HepG2 (cell line): ENCODE results near the gene GLCE. TPM values are rescaled to one million over a fixed set of nuclear protein-coding genes. Genes with fewer than 3 reads are reported as not detected.

Experiments
- ATF3 ChIP-seq: sonication (generic); formaldehyde crosslinking; IDR thresholded peaks from 2 replicates; pipeline ENCODE4 v1.4.0; 2020; ENCODE audit warnings: missing genetic modification reagents
- ATF7-NPFF ChIP-seq: sonication (generic); formaldehyde crosslinking; IDR thresholded peaks from 2 replicates; pipeline ENCODE4 v1.8.1; 2023; ENCODE audit warnings: mild to moderate bottlenecking, low read depth, missing genetic modification reagents, moderate library complexity
- CBX1 ChIP-seq: IDR thresholded peaks from one replicate; pipeline ENCODE4 v1.6.1; 2016; ENCODE audit warnings: antibody characterized with exemption, low read depth
- FOXP1 ChIP-seq, 2 experiments: fragments of 450-650 bp in 1 of 2; IDR thresholded peaks; 2 replicates each; pipeline ENCODE4 v1.6.1; 2017 to 2018; ENCODE audit warnings: antibody characterized with exemption in 1 of 2
- GABPA ChIP-seq, 2 experiments: IDR thresholded peaks; 2 replicates each; pipeline ENCODE4 v1.6.1; 2011 to 2016; ENCODE audit warnings: low read depth in 2 of 2, low read length in 1 of 2, missing biosample characterization in 1 of 2, missing genetic modification characterization in 1 of 2
- HCFC1 ChIP-seq: fragments of 150-350 bp; IDR thresholded peaks from 2 replicates; pipeline ENCODE4 v1.6.1; 2014; ENCODE audit warnings: low read depth, low read length
- KLF15 ChIP-seq: sonication (generic); formaldehyde crosslinking; IDR thresholded peaks from 2 replicates; pipeline ENCODE4 v1.8.1; 2023; ENCODE audit warnings: borderline replicate concordance, mild to moderate bottlenecking, inconsistent platforms, missing genetic modification reagents, mixed read lengths
- MXD1 ChIP-seq: sonication (generic); formaldehyde crosslinking; IDR thresholded peaks from 2 replicates; pipeline ENCODE4 v1.4.0; 2020; ENCODE audit warnings: mild to moderate bottlenecking, missing genetic modification reagents
- MYPOP ChIP-seq: sonication (generic); formaldehyde crosslinking; IDR thresholded peaks from 2 replicates; pipeline ENCODE4 v1.8.1; 2023; ENCODE audit warnings: mild to moderate bottlenecking, moderate library complexity, missing genetic modification reagents
- NCOA2 ChIP-seq: sonication (generic); formaldehyde crosslinking; IDR thresholded peaks from 2 replicates; pipeline ENCODE4 v1.8.0; 2022; ENCODE audit warnings: inconsistent platforms
- THAP9 ChIP-seq: sonication (generic); formaldehyde crosslinking; IDR thresholded peaks from 2 replicates; pipeline ENCODE4; 2020; ENCODE audit warnings: missing genetic modification reagents, mild to moderate bottlenecking, borderline replicate concordance
- YEATS4 ChIP-seq: sonication (generic); formaldehyde crosslinking; IDR thresholded peaks from 2 replicates; pipeline ENCODE4 v1.4.0; 2020; ENCODE audit warnings: missing genetic modification reagents, borderline replicate concordance
- ZBTB3 ChIP-seq: sonication (generic); formaldehyde crosslinking; IDR thresholded peaks from 2 replicates; pipeline ENCODE4 v1.4.0; 2020; ENCODE audit warnings: low read depth, mild to moderate bottlenecking, moderate library complexity, missing genetic modification reagents, borderline replicate concordance
- ZNF20 ChIP-seq: sonication (generic); formaldehyde crosslinking; IDR thresholded peaks from 2 replicates; pipeline ENCODE4 v1.4.0; 2020; ENCODE audit warnings: mild to moderate bottlenecking, moderate library complexity, missing genetic modification reagents
- ZNF253 ChIP-seq: sonication (generic); formaldehyde crosslinking; IDR thresholded peaks from 2 replicates; pipeline ENCODE4 v1.8.0; 2022; ENCODE audit warnings: mild to moderate bottlenecking, missing genetic modification reagents, borderline replicate concordance
- ZNF367 ChIP-seq: sonication (generic); formaldehyde crosslinking; IDR thresholded peaks from 2 replicates; pipeline ENCODE4 v1.4.0; 2020; ENCODE audit warnings: missing genetic modification reagents, borderline replicate concordance
- ZNF468 ChIP-seq: sonication (generic); formaldehyde crosslinking; IDR thresholded peaks from 2 replicates; pipeline ENCODE4 v1.8.0; 2022; ENCODE audit warnings: mild to moderate bottlenecking, moderate library complexity, missing genetic modification reagents
- ZNF570 ChIP-seq: sonication (generic); formaldehyde crosslinking; IDR thresholded peaks from 2 replicates; pipeline ENCODE4 v1.4.0; 2020; ENCODE audit warnings: mild to moderate bottlenecking, missing genetic modification reagents, borderline replicate concordance
- ZNF614 ChIP-seq: IDR thresholded peaks from 2 replicates; pipeline ENCODE4 v1.6.1; 2018; ENCODE audit warnings: missing biosample characterization, missing genetic modification reagents, inconsistent platforms, borderline replicate concordance
- ZNF878 ChIP-seq: sonication (generic); formaldehyde crosslinking; IDR thresholded peaks from 2 replicates; pipeline ENCODE4 v1.8.1; 2023; ENCODE audit warnings: mild to moderate bottlenecking, missing genetic modification reagents, moderate library complexity
- polyA plus RNA-seq, 8 experiments: library from polyadenylated mRNA; depleted of rRNA in 3 of 8; stranded (reverse) in 7 of 8; unstranded in 1 of 8; fragments of >200 nt; fragmentation: Illumina TruSeq in 4 of 8; extraction: Trizol in 4 of 8; gene quantifications; 2 replicates each; pipeline versions ENCODE4 v1.2.1 to v1.2.3, GENCODE V29; 2011 to 2016; ENCODE audit warnings: low read depth in 4 of 8, missing spikeins in 1 of 8, mixed read lengths in 1 of 8; ENCODE audit not compliant: insufficient read depth in 1 of 8
- total RNA-seq, 5 experiments: library from RNA; depleted of rRNA; stranded (reverse); fragments of >200 nt; fragmentation: Illumina TruSeq; extraction: Trizol; gene quantifications; 2 replicates each; pipeline ENCODE4 v1.2.3, GENCODE V29; 2016; ENCODE audit warnings: low read depth in 1 of 5
- TF ChIP-seq, protein P1 (sequence below): sonication (generic); formaldehyde crosslinking; IDR thresholded peaks from 2 replicates; pipeline ENCODE4 v1.5.0; 2020; ENCODE audit warnings: mild to moderate bottlenecking, missing genetic modification reagents, borderline replicate concordance
- TF ChIP-seq, protein P2 (sequence below): sonication (generic); formaldehyde crosslinking; IDR thresholded peaks from 2 replicates; pipeline ENCODE4 v1.5.0; 2020; ENCODE audit warnings: mild to moderate bottlenecking, missing genetic modification reagents

Gene GLCE
- total and polyA plus RNA-seq, 2 of the 13 experiments (the other 11 are each of a cell fraction or from before 2014, with no cell fraction given) = 12.9 to 23.4 TPM

- TF ChIP-seq ZBTB3 (CRISPR knock-in tag) (no peak), NCOA2 (CRISPR knock-in tag) (peak; percentile 82), ZNF878 (no peak), ZNF367 (CRISPR knock-in tag) (no peak), CBX1 (no peak), ZNF614 (CRISPR knock-in tag) (peak; percentile 91), HCFC1 (no peak), ZNF570 (no peak), YEATS4 (CRISPR knock-in tag) (peak; percentile 77), ATF7-NPFF (CRISPR knock-in tag) (no peak), ZNF20 (CRISPR knock-in tag) (no peak), THAP9 (no peak), KLF15 (CRISPR knock-in tag) (no peak), ZNF468 (no peak), ZNF253 (CRISPR knock-in tag) (no peak), MXD1 (CRISPR knock-in tag) (no peak), GABPA (IDR thresholded peaks at IDR 0.05; ENCODE audit: low read depth, low read length) (no peak), GABPA (CRISPR knock-in tag; IDR thresholded peaks at IDR 0.05; ENCODE audit: low read depth) (no peak; the same call in 1 of the 2 replicates), ATF3 (CRISPR knock-in tag) (0 out of 2 replicates have a peak, but pooled peaks have one; percentile 10), MYPOP (CRISPR knock-in tag) (no peak), FOXP1 (IDR thresholded peaks at IDR 0.05) (no peak), FOXP1 (CRISPR knock-in tag; IDR thresholded peaks at IDR 0.05) (peak; percentile 89)
- TF ChIP-seq, protein P1, sequence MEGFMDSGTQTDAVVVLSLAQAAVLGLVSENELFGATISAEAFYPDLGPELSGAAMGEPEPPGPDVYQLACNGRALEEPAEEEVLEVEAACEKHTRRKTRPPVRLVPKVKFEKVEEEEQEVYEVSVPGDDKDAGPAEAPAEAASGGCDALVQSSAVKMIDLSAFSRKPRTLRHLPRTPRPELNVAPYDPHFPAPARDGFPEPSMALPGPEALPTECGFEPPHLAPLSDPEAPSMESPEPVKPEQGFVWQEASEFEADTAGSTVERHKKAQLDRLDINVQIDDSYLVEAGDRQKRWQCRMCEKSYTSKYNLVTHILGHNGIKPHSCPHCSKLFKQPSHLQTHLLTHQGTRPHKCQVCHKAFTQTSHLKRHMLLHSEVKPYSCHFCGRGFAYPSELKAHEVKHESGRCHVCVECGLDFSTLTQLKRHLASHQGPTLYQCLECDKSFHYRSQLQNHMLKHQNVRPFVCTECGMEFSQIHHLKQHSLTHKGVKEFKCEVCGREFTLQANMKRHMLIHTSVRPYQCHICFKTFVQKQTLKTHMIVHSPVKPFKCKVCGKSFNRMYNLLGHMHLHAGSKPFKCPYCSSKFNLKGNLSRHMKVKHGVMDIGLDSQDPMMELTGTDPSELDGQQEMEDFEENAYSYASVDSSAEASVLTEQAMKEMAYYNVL (CRISPR knock-in tag) = 0 out of 2 replicates have a peak, but pooled peaks have one; percentile 55
- TF ChIP-seq, protein P2, sequence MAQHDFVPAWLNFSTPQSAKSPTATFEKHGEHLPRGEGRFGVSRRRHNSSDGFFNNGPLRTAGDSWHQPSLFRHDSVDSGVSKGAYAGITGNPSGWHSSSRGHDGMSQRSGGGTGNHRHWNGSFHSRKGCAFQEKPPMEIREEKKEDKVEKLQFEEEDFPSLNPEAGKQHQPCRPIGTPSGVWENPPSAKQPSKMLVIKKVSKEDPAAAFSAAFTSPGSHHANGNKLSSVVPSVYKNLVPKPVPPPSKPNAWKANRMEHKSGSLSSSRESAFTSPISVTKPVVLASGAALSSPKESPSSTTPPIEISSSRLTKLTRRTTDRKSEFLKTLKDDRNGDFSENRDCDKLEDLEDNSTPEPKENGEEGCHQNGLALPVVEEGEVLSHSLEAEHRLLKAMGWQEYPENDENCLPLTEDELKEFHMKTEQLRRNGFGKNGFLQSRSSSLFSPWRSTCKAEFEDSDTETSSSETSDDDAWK (CRISPR knock-in tag) = no peak
Measured at GRCh38 chr15:69224383-69224782, 63.9 kb downstream of the GLCE start (continued).
